ENCODE results near the gene RNF11. TPM values are rescaled to one million over a fixed set of nuclear protein-coding genes. Genes with fewer than 3 reads are reported as not detected.

Gene RNF11
- total RNA-seq, 4 donors from 2014 or later = 56.7 to 84.3 (median 76.2) TPM

GRCh38 chr1:51253691-51254090 lies 17.6 kb downstream of the RNF11 start:
- H3K4me3 ChIP-seq = no peak overlapping the region
- no peaks in the 10 kb centered on the region for H3K27me3 ChIP-seq
- peaks cover 0 to 4% (median 0%) of the 10 kb centered on the region in 3 donors for H3K36me3 ChIP-seq
- DNase-seq (ENCODE audit: low spot score in 2 of 2) = no peak
- H3K9me3 ChIP-seq = no peaks in the 10 kb centered on the region
- peaks cover 0 to 28% (median 7%) of the 10 kb centered on the region in 4 donors for H3K4me1 ChIP-seq
- TF ChIP-seq POLR2A (IDR thresholded peaks at IDR 0.05) = no peak
- no peak for TF ChIP-seq CTCF (IDR thresholded peaks at IDR 0.05)
- TF ChIP-seq EP300 (IDR thresholded peaks at IDR 0.05) = no peak
- WGBS, 2 donors = 89 to 95% methylated on average over 5 of the region's 5 CpGs
- H3K27ac ChIP-seq = no peak overlapping the region

DNA sequence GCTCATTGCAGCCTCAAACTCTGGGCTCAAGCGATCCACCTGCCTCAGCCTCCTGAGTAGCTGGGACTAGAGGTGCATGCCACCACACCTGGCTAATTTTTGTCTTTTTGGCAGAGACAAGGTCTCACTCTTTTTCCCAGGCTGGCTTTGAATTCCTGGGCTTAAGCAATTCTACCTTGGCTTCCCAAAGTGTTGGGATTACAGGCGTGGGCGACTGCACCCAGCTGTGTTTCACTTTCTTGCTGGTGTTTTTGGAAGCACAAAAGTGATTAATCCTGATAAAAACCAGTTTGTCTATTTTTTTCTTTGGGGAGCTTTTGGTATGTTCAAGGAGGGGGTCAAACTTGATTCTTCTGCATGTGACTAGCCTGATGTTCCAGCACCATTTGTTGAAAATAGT lies 19.3 kb downstream of the RNF11 start:
- no peak overlapping the region for H3K27ac ChIP-seq
- H3K4me1 ChIP-seq = peaks cover 0 to 44% (median 11%) of the 10 kb centered on the region in 4 donors
- H3K36me3 ChIP-seq = peaks cover 0 to 4% (median 0%) of the 10 kb centered on the region in 3 donors
- H3K27me3 ChIP-seq = no peaks in the 10 kb centered on the region
- no peak overlapping the region for H3K4me3 ChIP-seq
- no peak for DNase-seq (ENCODE audit: low spot score in 2 of 2)
- no peaks in the 10 kb centered on the region for H3K9me3 ChIP-seq
- TF ChIP-seq CTCF (IDR thresholded peaks at IDR 0.05) (no peak), EP300 (IDR thresholded peaks at IDR 0.05) (no peak), POLR2A (IDR thresholded peaks at IDR 0.05) (no peak)
- 72 to 76% methylated on average over 3 of the region's 3 CpGs for WGBS, 2 donors

- no peak for TF ChIP-seq CTCF (IDR thresholded peaks at IDR 0.05)
- Histone ChIP-seq H3K9me3 (no peaks in the 10 kb centered on the region), H3K4me3 (no peak overlapping the region), H3K27me3 (no peaks in the 10 kb centered on the region), H3K36me3 (no peaks in the 10 kb centered on the region), H3K4me1 (peaks cover 0 to 78% (median 23%) of the 10 kb centered on the region in 4 donors), H3K27ac (no peak overlapping the region)
- 87 to 89% methylated on average over 4 of the region's 4 CpGs for WGBS, 2 donors
- no peak for DNase-seq (ENCODE audit: low spot score in 2 of 2)
Measured at GRCh38 chr1:51263147-51263877, 27.2 kb downstream of the RNF11 start.

DNA sequence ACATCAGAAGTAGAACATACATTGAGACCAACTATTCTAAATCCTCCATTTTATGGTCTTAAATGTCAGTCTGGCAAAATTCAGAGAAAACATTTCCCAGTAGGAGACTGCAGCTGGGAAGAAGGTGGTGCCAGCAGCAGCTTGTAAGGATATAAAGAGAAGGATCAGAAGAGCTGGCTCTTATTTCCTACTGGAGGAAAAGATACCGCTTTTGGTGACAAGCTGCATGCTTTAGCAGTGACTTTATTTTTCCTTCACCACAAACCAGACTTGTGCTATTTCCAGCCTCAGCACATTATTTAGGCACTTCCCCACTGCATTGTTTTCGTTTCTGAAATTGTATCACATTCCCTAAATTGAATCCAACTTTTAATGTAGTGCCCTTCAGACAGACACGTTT lies 28.4 kb downstream of the RNF11 start:
- 6 to 11% methylated on average over 3 of the region's 3 CpGs for WGBS, 2 donors
- peak overlapping the region in 2 of 4 donors; percentile 17 to 38 for H3K27ac ChIP-seq
- TF ChIP-seq POLR2A (IDR thresholded peaks at IDR 0.05) = no peak
- TF ChIP-seq EP300 (IDR thresholded peaks at IDR 0.05) = no peak
- TF ChIP-seq CTCF (IDR thresholded peaks at IDR 0.05) = no peak
- H3K27me3 ChIP-seq = no peaks in the 10 kb centered on the region
- no peak for DNase-seq (ENCODE audit: low spot score in 2 of 2)
- H3K9me3 ChIP-seq = no peaks in the 10 kb centered on the region
- no peak overlapping the region for H3K4me3 ChIP-seq
- no peaks in the 10 kb centered on the region for H3K36me3 ChIP-seq
- H3K4me1 ChIP-seq = peaks cover 0 to 78% (median 18%) of the 10 kb centered on the region in 4 donors

GRCh38 chr1:51265618-51266017 lies 29.5 kb downstream of the RNF11 start:
- TF ChIP-seq POLR2A (IDR thresholded peaks at IDR 0.05) = no peak
- H3K9me3 ChIP-seq = no peaks in the 10 kb centered on the region
- peaks cover 0 to 69% (median 20%) of the 10 kb centered on the region in 4 donors for H3K4me1 ChIP-seq
- WGBS, 2 donors = 87 to 91% methylated on average over 4 of the region's 4 CpGs
- no peak overlapping the region for H3K4me3 ChIP-seq
- H3K36me3 ChIP-seq = peaks cover 0 to 4% (median 0%) of the 10 kb centered on the region in 3 donors
- no peak for DNase-seq (ENCODE audit: low spot score in 2 of 2)
- no peaks in the 10 kb centered on the region for H3K27me3 ChIP-seq
- H3K27ac ChIP-seq = no peak overlapping the region
